HG03060 (cell line): ENCODE measurements around the gene PDE6B.

Source experiments
- ATAC-seq: cut with Tn5 transposase; IDR thresholded peaks from one replicate; pipeline ENCODE4 v1.9.1; 2021; ENCODE audit warnings: low read depth, moderate number of reproducible peaks; ENCODE audit not compliant: unreplicated experiment

Gene PDE6B

DNA sequence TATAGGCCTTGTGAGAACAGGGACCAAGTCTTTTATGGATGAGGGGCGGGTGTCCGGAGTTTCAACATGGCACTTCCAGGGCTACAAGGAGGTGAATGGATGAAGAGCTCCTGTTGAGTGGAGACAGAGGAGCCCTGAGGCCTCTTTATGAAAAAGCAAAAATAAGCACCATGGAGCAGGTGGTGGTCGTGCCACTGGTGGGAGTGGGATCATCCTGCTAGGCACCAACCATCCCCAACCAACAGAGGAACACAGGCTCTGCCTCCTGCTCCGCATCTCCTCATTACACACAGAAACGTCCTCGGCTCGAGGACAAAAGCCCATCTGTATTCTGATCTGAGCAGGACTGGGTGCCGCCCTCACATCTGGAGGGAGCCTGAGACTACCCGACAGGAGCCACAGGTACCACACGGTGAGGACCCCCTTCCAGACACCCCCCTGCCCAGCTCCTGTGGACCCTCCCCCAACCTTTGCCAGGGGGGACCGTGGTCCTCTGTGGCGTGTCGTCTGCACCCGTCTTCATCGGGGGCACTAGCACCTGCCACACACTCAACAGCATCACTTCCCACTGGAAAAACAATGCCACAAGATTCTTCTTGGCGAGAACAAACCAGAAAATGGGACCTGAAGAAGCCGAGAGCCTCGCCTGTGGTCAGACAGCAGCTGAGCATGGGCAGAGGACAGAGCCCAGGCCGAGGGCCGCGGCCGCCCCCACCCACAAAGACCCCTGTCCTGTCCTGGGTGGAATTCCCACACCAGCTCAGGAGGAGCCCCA lies 3.9 kb upstream of the PDE6B start:
- ATAC-seq, result no peak

DNA sequence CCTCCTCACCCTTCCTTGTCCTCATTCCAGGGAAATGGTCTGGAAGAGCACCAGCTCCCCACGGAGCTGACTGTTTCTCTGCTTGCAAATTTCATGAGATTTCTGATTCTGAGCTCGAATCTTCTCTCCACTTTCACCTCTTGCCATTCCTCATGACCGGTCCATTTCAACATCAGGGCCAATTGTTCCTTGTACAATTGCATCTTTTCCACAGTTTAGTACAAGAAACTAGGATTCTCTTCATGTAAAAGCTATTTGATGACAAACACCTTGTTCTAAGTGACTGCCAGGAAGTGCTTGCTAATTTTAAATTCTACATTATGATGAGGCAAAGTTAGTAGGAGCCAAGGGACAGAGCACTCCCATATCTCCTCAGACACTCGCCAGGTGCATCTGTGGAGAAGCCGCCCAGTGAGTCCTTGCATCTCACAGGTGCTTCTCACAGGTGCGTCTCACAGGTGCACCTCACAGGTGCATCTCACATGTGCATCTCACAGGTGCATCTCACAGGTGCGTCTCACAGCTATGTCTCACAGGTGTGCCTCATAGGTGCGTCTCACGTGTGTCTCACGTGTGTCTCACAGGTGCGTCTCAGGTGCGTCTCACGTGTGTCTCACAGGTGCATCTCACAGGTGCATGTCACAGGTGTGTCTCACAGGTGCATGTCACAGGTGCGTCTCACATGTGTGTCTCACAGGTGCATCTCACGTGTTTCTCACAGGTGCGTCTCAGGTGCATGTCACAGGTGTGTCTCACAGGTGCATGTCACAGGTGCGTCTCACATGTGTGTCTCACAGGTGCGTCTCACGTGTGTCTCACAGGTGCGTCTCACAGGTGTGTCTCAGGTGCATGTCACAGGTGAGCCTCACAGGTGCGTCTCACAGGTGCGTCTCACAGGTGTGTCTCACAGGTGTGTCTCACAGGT lies 3.0 kb upstream of the PDE6B start:
- no peak for ATAC-seq

GRCh38 chr4:622996-623913 lies 2.1 kb upstream of the PDE6B start:
- ATAC-seq, result no peak

- no peak for ATAC-seq
Observed at GRCh38 chr4:623914-624566, 1.3 kb upstream of the PDE6B start.

DNA sequence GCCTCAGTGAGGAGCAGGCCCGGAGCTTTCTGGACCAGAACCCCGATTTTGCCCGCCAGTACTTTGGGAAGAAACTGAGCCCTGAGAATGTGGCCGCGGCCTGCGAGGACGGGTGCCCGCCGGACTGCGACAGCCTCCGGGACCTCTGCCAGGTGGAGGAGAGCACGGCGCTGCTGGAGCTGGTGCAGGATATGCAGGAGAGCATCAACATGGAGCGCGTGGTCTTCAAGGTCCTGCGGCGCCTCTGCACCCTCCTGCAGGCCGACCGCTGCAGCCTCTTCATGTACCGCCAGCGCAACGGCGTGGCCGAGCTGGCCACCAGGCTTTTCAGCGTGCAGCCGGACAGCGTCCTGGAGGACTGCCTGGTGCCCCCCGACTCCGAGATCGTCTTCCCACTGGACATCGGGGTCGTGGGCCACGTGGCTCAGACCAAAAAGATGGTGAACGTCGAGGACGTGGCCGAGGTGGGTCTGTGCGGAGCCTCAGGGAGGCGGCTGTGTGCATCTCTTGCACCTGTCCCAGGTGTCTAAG lies 323 bp downstream of the PDE6B start:
- ATAC-seq, result no peak

DNA sequence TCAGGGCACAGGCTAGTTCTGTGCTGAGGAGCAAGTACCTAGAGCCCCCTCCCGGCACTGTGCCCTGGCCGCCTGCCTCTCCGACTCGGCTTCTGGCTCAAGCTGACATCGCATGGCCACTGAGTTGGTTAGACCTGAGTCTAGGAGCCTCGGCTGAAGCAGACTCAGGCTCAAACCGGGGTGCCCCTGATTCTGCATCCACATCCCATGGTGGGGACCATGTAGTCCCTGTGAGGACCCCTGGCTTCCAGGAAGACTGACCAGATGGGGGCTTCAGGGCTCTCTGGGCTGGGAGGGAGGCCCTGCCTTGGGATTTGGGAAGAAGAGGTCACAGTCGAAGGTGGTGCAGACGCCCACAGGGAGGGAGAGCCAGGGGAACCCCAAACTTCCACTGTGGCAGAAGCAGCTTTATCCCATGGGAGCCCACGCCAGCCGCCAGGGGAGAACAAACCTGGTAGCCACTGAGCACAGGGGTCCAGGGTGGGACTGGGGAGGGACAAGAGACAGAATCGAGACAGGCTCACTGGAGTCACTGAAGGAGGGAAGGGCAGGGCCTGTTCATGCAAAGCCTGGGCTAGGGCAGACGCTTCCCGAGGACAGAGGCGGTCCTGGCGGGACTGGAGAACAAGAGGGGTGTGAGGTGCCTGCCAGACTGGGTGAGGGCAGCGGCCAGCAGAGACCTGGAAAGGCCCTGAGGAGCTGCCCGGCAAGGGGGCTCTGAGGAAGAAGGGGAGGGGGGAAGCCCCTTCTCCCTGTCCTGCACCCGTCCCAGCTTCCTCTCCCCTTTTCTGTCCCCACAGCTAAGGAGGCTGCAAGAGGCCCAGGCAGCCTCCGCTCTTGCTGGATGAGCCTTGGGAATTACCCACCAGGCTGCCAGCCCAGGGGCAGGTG lies 1.1 kb downstream of the PDE6B start:
- ATAC-seq, result no peak

DNA sequence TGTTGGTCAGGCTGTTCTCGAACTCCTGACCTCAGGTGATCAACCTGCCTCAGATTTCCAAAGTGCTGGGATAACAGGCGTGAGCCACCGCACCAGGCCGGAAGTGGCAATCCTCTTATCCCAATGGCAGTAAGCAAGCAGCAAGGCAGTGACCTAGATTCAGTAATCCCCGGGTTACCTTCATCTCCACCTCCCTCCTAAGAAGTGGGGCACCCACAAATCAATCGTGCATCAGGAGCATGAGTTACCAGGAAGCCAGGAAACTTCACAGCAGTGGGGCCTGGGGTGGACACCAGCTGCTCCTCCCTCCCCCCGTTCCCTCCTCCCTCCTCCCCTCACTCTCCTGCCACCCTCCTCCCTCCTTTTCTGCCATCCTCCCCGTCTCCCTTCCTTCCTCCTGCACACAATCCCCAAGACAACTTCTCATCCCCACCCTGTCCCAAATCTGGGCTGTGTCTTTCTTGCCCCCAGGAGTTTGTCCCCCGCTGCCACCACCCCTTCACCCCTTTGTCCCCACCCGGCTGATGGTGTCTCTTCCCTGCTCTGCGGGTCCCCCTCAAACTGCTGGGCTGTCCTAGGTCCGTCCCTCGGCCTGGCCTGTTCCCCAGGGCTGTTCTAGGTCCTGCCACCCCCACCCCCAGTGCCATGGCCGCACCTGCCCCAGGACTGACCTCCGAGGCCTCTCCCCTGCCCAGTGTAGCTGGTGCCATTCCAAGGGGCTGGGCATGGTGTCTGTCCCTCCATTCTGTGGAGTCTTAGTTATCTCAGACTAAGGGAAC lies 2.2 kb downstream of the PDE6B start:
- ATAC-seq, result no peak

DNA sequence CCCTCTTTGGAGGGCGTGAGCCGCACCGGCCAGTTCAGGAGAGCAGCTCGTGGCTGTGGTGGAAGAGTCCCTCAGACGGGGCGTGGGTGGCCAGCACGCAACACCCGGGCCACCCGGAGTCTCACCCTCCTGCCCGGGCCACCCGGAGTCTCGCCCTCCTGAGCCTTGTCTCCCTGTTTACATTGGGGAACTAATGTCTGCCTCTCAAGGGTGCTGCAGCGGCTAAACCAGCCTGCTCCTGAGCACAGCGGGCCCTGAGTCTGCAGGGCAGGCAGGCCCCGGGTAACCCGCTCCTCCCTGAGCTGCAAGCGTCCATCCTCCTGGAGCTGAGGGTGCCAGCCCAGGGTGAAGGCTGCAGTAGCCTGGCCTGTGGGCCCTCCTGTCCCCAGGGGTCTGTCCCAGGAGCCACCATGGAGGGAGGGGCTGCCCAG lies 3.0 kb downstream of the PDE6B start:
- no peak for ATAC-seq

- no peak for ATAC-seq
Observed at GRCh38 chr4:628821-629635, 3.7 kb downstream of the PDE6B start.

DNA sequence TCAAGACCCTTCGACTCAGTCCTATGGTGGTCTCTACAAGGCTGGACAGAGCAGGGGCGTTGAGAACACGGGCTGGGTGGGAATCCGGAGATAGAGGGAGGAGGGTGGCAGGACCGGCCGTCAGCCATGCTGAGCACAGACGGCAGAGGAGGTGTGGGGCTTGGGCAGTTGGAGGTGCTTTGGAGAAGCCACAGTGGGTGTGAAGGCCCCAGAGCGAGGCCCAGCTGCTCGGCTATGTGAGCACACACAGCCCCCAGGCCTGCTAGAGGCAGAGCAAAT lies 4.2 kb downstream of the PDE6B start:
- no peak for ATAC-seq

DNA sequence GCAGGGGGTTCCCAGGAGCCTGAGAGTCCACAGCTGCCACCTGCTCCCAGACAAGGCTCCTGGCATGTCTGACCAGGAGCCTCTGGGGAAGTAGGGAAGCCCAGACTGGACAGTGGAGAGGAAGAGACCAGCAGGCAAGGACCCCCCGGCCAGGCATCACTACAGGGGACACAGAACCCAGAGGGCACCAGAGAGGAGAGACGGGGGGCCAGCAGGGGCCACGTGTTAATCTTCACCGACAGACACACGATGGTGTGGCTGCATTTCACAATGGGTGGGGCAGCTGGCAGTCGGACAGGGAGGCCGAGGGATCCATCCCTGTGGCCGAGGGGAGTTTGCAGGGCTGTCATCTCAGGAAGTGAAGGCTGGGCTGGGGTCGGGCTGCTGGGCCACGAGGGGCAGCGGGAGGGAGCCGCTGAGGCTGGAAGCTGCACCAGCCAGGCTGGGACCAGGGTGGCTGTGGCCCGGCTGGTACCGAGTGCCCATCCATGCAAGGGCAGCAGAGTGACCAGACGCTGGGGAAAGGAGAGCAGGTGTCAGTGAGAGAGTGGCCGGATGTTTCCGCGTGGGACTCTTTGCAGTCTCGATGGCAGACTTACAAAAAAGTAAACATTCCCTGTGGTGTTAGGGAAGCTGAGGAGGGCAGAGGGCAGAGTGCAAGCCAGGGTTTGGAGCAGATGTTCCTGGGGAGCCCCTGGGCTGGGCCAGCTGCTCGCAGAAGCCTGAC lies 4.7 kb downstream of the PDE6B start:
- no peak for ATAC-seq

- no peak for ATAC-seq
Observed at GRCh38 chr4:630656-631055, 5.3 kb downstream of the PDE6B start.

DNA sequence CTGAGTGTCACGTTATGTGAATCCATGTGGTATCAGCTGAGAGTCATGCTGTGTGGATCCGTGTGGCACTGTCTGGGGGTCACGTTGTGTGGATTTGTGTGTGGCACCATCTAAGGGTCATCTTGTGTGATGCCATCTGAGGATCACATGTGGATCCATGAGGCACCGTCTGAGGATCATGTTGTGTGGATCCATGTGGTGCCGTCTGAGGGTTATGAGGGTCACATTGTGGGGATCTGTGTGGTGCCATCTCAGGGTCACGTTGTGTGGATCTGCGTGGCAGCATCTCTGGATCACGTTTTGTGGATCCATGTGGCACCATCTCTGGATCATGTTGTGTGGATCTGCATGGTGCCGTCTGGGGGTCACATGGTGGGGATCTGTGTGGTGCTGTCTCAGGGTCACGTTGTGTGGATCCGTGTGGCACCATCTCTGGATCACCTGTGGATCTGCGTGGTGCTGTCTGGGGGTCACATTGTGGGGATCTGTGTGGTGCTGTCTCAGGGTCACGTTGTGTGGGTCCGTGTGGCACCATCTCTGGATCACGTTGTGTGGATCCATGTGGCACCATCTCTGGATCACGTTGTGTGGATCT lies 6.9 kb downstream of the PDE6B start:
- ATAC-seq, result no peak

DNA sequence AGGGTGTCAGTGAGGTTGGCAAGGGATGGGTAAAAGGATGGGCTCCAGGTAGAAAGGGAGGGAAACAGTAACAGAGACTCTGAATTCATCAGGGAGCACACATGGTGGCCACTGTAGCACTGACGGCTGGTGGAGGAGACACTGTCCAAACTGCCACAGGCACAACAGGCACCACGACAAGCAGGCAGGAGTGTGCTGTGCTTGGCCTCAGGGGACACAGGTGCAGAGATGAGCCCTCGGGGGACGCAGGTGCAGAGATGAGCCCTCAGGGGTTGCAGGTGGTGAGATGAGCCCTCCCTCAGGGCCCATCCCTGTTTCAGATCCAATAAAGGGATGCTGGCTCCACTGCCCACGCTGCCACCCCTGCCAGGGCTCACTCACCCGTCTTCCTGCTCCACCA lies 7.6 kb downstream of the PDE6B start:
- ATAC-seq, result no peak

- ATAC-seq, result no peak
Observed at GRCh38 chr4:633406-633805, 8.0 kb downstream of the PDE6B start.

- ATAC-seq, result no peak
Observed at GRCh38 chr4:633976-634598, 8.7 kb downstream of the PDE6B start.
